H1 (cell line): ENCODE measurements around the gene OR6C65. TPM values are rescaled to one million over a fixed set of nuclear protein-coding genes. Genes with fewer than 3 reads are reported as not detected.

Source experiments
- CTCF ChIA-PET: fragments of 300-600 bp; sonication (Branson Sonifier 250); formaldehyde crosslinking; loops from one replicate; lab custom pipeline; 2021; ENCODE audit not compliant: partially characterized antibody; lab: Charles Lee
- POLR2A ChIA-PET: fragments of 300-600 bp; sonication (Branson Sonifier 250); formaldehyde crosslinking; loops from one replicate; lab custom pipeline; 2021; ENCODE audit warnings: inconsistent platforms; ENCODE audit not compliant: partially characterized antibody; lab: Charles Lee
- DNase-seq, 2 experiments: peaks; one replicate each; pipeline versions ENCODE4 v3.0.0 to v3.0.0-alpha.2; 2010 to 2022; ENCODE audit warnings: low spot score in 2 of 2, low read depth in 1 of 2, mixed read lengths in 1 of 2
- FAIRE-seq: peaks from 2 replicates; lab custom pipeline; 2011; peaks lifted over from hg19 to GRCh38; lab: Jason Lieb, UNC
- H2AFZ ChIP-seq: 2 replicates; pipeline ENCODE4 v1.8.1; 2012; ENCODE audit warnings: low read length, inconsistent platforms
- H2AK5ac ChIP-seq: 2 replicates; pipeline ENCODE4 v1.6.1; 2013; ENCODE audit warnings: low read depth, low read length
- H2BK120ac ChIP-seq: replicated peaks from 2 replicates; pipeline ENCODE3; 2013; ENCODE audit warnings: low read depth, low read length, inconsistent platforms
- H2BK12ac ChIP-seq: 2 replicates; pipeline ENCODE4 v1.6.1; 2013; ENCODE audit warnings: low read depth, low read length
- H2BK15ac ChIP-seq: 2 replicates; pipeline ENCODE4 v1.6.1; 2013; ENCODE audit warnings: low read length
- H2BK20ac ChIP-seq: 2 replicates; pipeline ENCODE4 v1.6.1; 2013; ENCODE audit warnings: low read length
- H2BK5ac ChIP-seq: 2 replicates; pipeline ENCODE4 v1.6.1; 2013; ENCODE audit warnings: low read depth, low read length
- H3K14ac ChIP-seq: 2 replicates; pipeline ENCODE4 v1.6.1; 2013; ENCODE audit warnings: inconsistent platforms; ENCODE audit not compliant: insufficient read length
- H3K18ac ChIP-seq: 2 replicates; pipeline ENCODE4 v1.6.1; 2013; ENCODE audit warnings: low read length; ENCODE audit errors: extremely low read depth
- H3K23ac ChIP-seq: 2 replicates; pipeline ENCODE4 v1.6.1; 2013; ENCODE audit warnings: inconsistent platforms; ENCODE audit not compliant: insufficient read length
- H3K23me2 ChIP-seq: 2 replicates; pipeline ENCODE4 v1.6.1; 2013; ENCODE audit warnings: low read depth, low read length
- H3K27ac ChIP-seq: 2 replicates; pipeline ENCODE4 v1.6.1; 2011; ENCODE audit warnings: low read depth, low read length, inconsistent platforms
- H3K27me3 ChIP-seq, 4 experiments: replicated peaks in 1 of 4; 1 replicate in 1 of 4; 2 replicates in 3 of 4; pipeline versions ENCODE4 v1.6.1 to v1.8.1; 2011 to 2013; ENCODE audit warnings: low read length in 3 of 4, mild to moderate bottlenecking in 3 of 4, inconsistent platforms in 2 of 4, mixed read lengths in 2 of 4, moderate library complexity in 1 of 4; ENCODE audit not compliant: control insufficient read depth in 3 of 4, insufficient read depth in 3 of 4; ENCODE audit errors: extremely low read depth in 1 of 4
- H3K36me3 ChIP-seq, 4 experiments: 2 replicates each; pipeline versions ENCODE4 v1.6.1 to v1.8.1; 2011 to 2013; ENCODE audit warnings: mild to moderate bottlenecking in 4 of 4, low read length in 3 of 4, moderate library complexity in 2 of 4, control low read depth in 1 of 4, inconsistent platforms in 1 of 4; ENCODE audit not compliant: insufficient read depth in 4 of 4, control insufficient read depth in 2 of 4
- H3K4ac ChIP-seq: replicated peaks from 2 replicates; pipeline ENCODE3; 2013; ENCODE audit warnings: low read length, low read depth, mixed read lengths, inconsistent platforms; ENCODE audit not compliant: insufficient read length
- H3K4me1 ChIP-seq, 4 experiments: replicated peaks in 1 of 4; 1 replicate in 1 of 4; 2 replicates in 3 of 4; pipeline versions ENCODE4 v1.6.1 to v1.8.1; 2011 to 2013; ENCODE audit warnings: low read length in 3 of 4, inconsistent platforms in 2 of 4, mixed read lengths in 1 of 4; ENCODE audit not compliant: insufficient read depth in 4 of 4, control insufficient read depth in 3 of 4
- H3K4me2 ChIP-seq, 2 experiments: 2 replicates each; pipeline versions ENCODE4 v1.6.1 to v1.8.1; 2011 to 2013; ENCODE audit warnings: low read depth in 2 of 2, low read length in 2 of 2, control low read depth in 1 of 2, inconsistent platforms in 1 of 2, mild to moderate bottlenecking in 1 of 2; ENCODE audit not compliant: insufficient read depth in 1 of 2
- H3K4me3 ChIP-seq, 4 experiments: fragments of 200-600, 300-600 bp in 1 of 4; sonication (generic), shearing (Covaris generic), sonication (Bioruptor Twin) in 1 of 4; 2 replicates each; pipeline versions ENCODE4 v1.5.1 to v1.8.1; 2011 to 2016; ENCODE audit warnings: low read length in 4 of 4, low read depth in 3 of 4, control low read depth in 2 of 4, inconsistent platforms in 2 of 4, mild to moderate bottlenecking in 2 of 4, mixed read lengths in 1 of 4, moderate library complexity in 1 of 4; ENCODE audit not compliant: insufficient read depth in 2 of 4; ENCODE audit errors: extremely low read depth in 1 of 4
- H3K56ac ChIP-seq: replicated peaks from 2 replicates; pipeline ENCODE3; 2013; ENCODE audit warnings: low read depth, mild to moderate bottlenecking, mixed read lengths, low read length, inconsistent platforms; ENCODE audit not compliant: insufficient read length
- H3K79me1 ChIP-seq: 2 replicates; pipeline ENCODE4 v1.6.1; 2013; ENCODE audit warnings: low read depth, low read length, control low read depth
- H3K79me2 ChIP-seq, 2 experiments: 2 replicates each; pipeline versions ENCODE4 v1.6.1 to v1.8.1; 2012 to 2013; ENCODE audit warnings: low read length in 2 of 2, mild to moderate bottlenecking in 2 of 2, inconsistent platforms in 1 of 2; ENCODE audit not compliant: insufficient read depth in 2 of 2, control insufficient read depth in 1 of 2
- H3K9ac ChIP-seq, 4 experiments: replicated peaks in 1 of 4; 1 replicate in 1 of 4; 2 replicates in 3 of 4; pipeline versions ENCODE4 v1.6.1 to v1.8.1; 2011 to 2013; ENCODE audit warnings: low read depth in 3 of 4, low read length in 3 of 4, control low read depth in 2 of 4, mild to moderate bottlenecking in 2 of 4, moderate library complexity in 2 of 4, inconsistent platforms in 1 of 4; ENCODE audit errors: extremely low read depth in 1 of 4
- H3K9me3 ChIP-seq, 2 experiments: 2 replicates each; pipeline versions ENCODE4 v1.6.1 to v1.8.1; 2012 to 2013; ENCODE audit warnings: mild to moderate bottlenecking in 2 of 2, moderate library complexity in 2 of 2, control low read depth in 1 of 2, inconsistent platforms in 1 of 2, low read depth in 1 of 2, low read length in 1 of 2, mixed read lengths in 1 of 2; ENCODE audit not compliant: insufficient read depth in 2 of 2
- H4K20me1 ChIP-seq, 2 experiments: replicated peaks in 1 of 2; 2 replicates each; pipeline versions ENCODE3 to v1.8.1; 2011 to 2013; ENCODE audit warnings: inconsistent platforms in 2 of 2, low read length in 2 of 2, mild to moderate bottlenecking in 1 of 2; ENCODE audit not compliant: insufficient read depth in 2 of 2, control insufficient read depth in 1 of 2
- H4K5ac ChIP-seq: 2 replicates; pipeline ENCODE4 v1.6.1; 2013; ENCODE audit warnings: low read length, low read depth, mixed read lengths, inconsistent platforms; ENCODE audit not compliant: insufficient read length
- H4K8ac ChIP-seq: 2 replicates; pipeline ENCODE4 v1.8.0; 2013; ENCODE audit warnings: mild to moderate bottlenecking, moderate library complexity, low read length, inconsistent platforms; ENCODE audit not compliant: insufficient read depth; ENCODE audit errors: extremely low read depth
- H4K91ac ChIP-seq: replicated peaks from 2 replicates; pipeline ENCODE3; 2013; ENCODE audit warnings: low read length, mixed read lengths, inconsistent platforms; ENCODE audit not compliant: insufficient read length
- MAX ChIP-seq: IDR thresholded peaks from 2 replicates; pipeline ENCODE4 v1.6.1; 2012; ENCODE audit warnings: inconsistent platforms
- RAD21 ChIP-seq, 2 experiments: IDR thresholded peaks in 1 of 2; conservative IDR thresholded peaks in 1 of 2; 2 replicates each; pipeline ENCODE4 v1.6.1; 2011; ENCODE audit warnings: low read depth in 2 of 2, low read length in 2 of 2, improper control_type of control experiment in 1 of 2, inconsistent platforms in 1 of 2, mild to moderate bottlenecking in 1 of 2, moderate library complexity in 1 of 2
- RXRA ChIP-seq: IDR thresholded peaks from 2 replicates; pipeline ENCODE4 v1.6.1; 2011; ENCODE audit warnings: low read depth, mild to moderate bottlenecking, low read length, moderate library complexity; ENCODE audit not compliant: insufficient read depth
- TBP ChIP-seq: IDR thresholded peaks from 2 replicates; pipeline ENCODE4 v1.6.1; 2011; ENCODE audit warnings: low read depth, low read length, improper control_type of control experiment
- TCF12 ChIP-seq: IDR thresholded peaks from 2 replicates; pipeline ENCODE4 v1.6.1; 2011; ENCODE audit warnings: low read depth, mild to moderate bottlenecking, low read length
- WGBS, 2 experiments: shearing (Covaris generic) in 1 of 2; methylation state at CpG; one replicate each; pipeline versions ENCODE4 v1.1.6 to v1.1.7; 2013 to 2015; ENCODE audit warnings: low lambda C conversion rate in 2 of 2, mixed read lengths in 2 of 2, inconsistent platforms in 1 of 2, low coverage in 1 of 2, missing lambda C conversion rate in 1 of 2; ENCODE audit not compliant: insufficient replicate concordance in 2 of 2, insufficient coverage in 1 of 2, insufficient read length in 1 of 2; ENCODE audit errors: extremely low coverage in 1 of 2, missing lambda C conversion rate in 1 of 2; 5-methylcytosine and 5-hydroxymethylcytosine counted together
- polyA plus RNA-seq, 7 experiments: library from polyadenylated mRNA; depleted of rRNA in 3 of 7; stranded (reverse) in 5 of 7; unstranded in 2 of 7; fragments of >200 nt in 5 of 7; fragments of 200-250 nt in 2 of 7; gene quantifications; 1 replicate in 5 of 7; 2 replicates in 1 of 7; 4 replicates in 1 of 7; pipeline versions ENCODE4 v1.2.1 to v1.2.3, GENCODE V29; 2011 to 2013; ENCODE audit warnings: missing spikeins in 2 of 7, mixed read lengths in 2 of 7
- total RNA-seq: library from RNA; stranded (reverse); fragmentation: NEBNext Ultra II Directional; extraction: Animal tissue kit (Norgen Biotek cat#: 25700); gene quantifications from 2 replicates; pipeline ENCODE4 v1.2.1, GENCODE V29; 2021

The OR6C65 gene
- total and polyA plus RNA-seq, 2 of the 8 experiments (the other 6 are each of a cell fraction or from before 2014, with no cell fraction given) = not detected

GRCh38 chr12:55443776-55444175, 43.4 kb downstream of the OR6C65 start, which contains the start of gene OR6C2:
Gene OR6C2 (plus strand): TSS chr12:55444076. CDS start chr12:55452214, 8,138 bp downstream.
- H3K9ac ChIP-seq = no peak within 1 kb of the TSS
- no peaks in the 10 kb centered on the region for H3K79me2 ChIP-seq
- H3K36me3 ChIP-seq = no peaks in the 10 kb centered on the region
- CTCF ChIA-PET = interaction anchor here (0.7 kb wide), 1 partner anchor 169 kb away, joined by 3 read pairs; no protein-coding TSS in a partner anchor
- WGBS, 2 experiments = 84% methylated on average over 2 of the region's 2 CpGs; no CpG with 5 or more reads in 1 of the 2 experiments
- DNase-seq (no peak), FAIRE-seq (no peak)
- H2BK5ac ChIP-seq = no peak within 1 kb of the TSS
- H2BK12ac ChIP-seq = no peak within 1 kb of the TSS
- H3K23me2 ChIP-seq = no peaks in the 10 kb centered on the region
- H4K91ac ChIP-seq = no peak within 1 kb of the TSS
- H3K4ac ChIP-seq = no peak within 1 kb of the TSS
- no peaks in the 10 kb centered on the region for H4K20me1 ChIP-seq
- H3K4me3 ChIP-seq = no peak within 1 kb of the TSS
- H3K56ac ChIP-seq = no peak within 1 kb of the TSS
- no peak within 1 kb of the TSS for H2BK120ac ChIP-seq
- H2AK5ac ChIP-seq = no peak within 1 kb of the TSS
- H2BK15ac ChIP-seq = no peak within 1 kb of the TSS
- no peak for TF ChIP-seq MAX
- no peak for TF ChIP-seq TCF12
- TF ChIP-seq RAD21 (IDR thresholded peaks at IDR 0.05 in 1 of 2, conservative IDR thresholded peaks at IDR 0.05 in 1 of 2; ENCODE audit: low read depth in 2 of 2, low read length in 2 of 2) = no peak
- no peak for TF ChIP-seq RXRA
- TF ChIP-seq TBP = no peak
- no peak within 1 kb of the TSS for H3K27ac ChIP-seq
- H3K4me2 ChIP-seq = no peak within 1 kb of the TSS
- POLR2A ChIA-PET = no interaction called here
- no peaks in the 10 kb centered on the region for H3K27me3 ChIP-seq
- H3K79me1 ChIP-seq = no peaks in the 10 kb centered on the region
- no peak within 1 kb of the TSS for H2AFZ ChIP-seq
- no peak within 1 kb of the TSS for H3K14ac ChIP-seq
- no peak within 1 kb of the TSS for H2BK20ac ChIP-seq
- H3K4me1 ChIP-seq = no peaks in the 10 kb centered on the region
- H3K23ac ChIP-seq = no peak within 1 kb of the TSS
- no peaks in the 10 kb centered on the region; a peak in 1 of 4 replicates for H3K9me3 ChIP-seq
- H4K8ac ChIP-seq = no peak within 1 kb of the TSS
- H3K18ac ChIP-seq = no peak within 1 kb of the TSS
- no peak within 1 kb of the TSS for H4K5ac ChIP-seq
